HG03354 (cell line): Measurements from ENCODE around the gene CAMSAP2.
A peak's percentile ranks its signal among the peaks of the same experiment; 100 is the strongest.

Experiments
- ATAC-seq: cut with Tn5 transposase; IDR thresholded peaks from one replicate; pipeline ENCODE4 v1.9.1; 2021; ENCODE audit warnings: mild to moderate bottlenecking; ENCODE audit not compliant: unreplicated experiment, poor library complexity, severe bottlenecking

The CAMSAP2 gene

DNA sequence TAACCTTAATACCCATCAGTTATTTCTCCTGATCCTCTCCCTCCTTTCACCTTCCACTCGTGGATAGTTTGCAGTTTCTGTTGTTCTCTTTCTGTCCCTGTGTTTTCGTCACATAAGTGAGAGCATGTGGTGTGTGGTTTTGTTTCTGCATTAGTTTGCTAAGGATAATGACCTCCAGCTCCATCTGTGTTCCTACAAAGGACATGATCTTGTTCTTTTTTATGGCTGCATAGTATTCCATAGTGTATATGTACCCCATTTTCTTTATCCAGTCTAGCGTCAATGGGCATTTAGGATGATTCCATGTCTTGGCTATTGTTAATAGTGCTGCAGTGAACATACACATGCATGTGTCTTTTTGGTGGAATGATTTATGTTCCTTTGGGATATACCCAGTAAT, 97.5 kb downstream of the CAMSAP2 start:
- no peak for ATAC-seq

DNA sequence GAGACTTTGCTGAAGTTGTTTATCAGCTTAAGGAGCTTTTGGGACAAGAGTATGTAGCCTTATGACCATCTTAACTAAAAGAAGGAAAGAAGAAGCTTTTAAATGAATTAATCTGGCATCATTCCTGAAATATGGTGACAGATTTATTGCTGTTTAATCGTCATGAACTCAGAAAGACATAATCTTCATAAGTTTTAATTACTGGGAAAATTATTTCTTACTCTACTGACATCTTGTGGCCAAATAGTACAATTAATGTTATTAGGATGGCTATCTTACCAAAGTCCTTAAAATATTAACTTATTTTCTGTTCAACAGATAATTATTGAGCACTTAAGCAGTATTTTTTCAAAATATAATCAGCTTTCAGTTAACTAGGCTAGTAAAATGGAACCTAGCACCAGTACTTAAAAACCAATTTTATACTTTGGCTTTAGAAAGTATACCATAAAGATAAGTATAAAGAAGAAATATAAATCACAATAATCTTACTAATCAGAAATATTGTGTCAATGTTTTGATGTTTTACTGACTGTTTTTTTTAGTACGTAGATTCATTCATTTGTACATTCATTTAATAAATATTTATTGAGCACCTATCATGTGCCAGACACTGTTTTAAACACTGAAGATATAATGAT, 99.4 kb downstream of the CAMSAP2 start:
- ATAC-seq: no peak

DNA sequence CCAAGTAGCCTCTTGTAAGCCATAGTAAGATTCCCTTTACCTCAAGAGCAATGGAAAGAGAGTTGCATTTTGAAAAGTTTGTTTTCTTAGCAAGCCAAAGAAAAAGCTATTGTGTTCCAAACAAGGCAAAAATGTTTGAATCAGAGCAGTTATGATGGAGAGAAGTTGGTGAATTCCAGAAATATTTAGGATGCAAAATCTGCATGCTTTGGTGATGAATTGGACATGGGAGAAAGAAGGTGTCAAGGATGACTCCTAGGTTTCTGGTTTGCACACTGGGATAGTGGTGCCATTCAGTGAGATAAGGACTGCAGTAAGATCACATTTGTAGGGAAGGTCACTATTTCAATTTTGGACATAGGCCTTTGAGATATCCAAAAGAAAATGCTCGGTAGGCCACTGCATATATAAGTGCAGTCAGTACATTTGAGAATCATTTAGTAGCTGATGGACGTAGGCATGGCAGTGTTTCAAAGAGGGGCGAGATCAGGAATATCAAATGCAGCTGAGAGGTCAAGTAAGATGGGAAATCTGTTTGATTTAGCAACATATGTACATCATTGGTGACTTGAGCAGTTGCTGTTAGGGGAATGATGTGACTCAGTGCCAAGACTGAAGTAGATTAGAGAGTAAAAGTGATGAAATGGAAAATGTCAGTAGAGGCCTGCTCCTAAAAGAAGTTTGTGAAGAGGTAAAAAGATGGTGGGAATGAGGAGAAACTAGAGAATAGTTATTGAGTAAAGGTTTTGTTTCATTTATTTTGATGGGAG, 100.2 kb downstream of the CAMSAP2 start:
- no peak for ATAC-seq

GRCh38 chr1:200845360-200845759, 106.7 kb downstream of the CAMSAP2 start:
- no peak for ATAC-seq

DNA sequence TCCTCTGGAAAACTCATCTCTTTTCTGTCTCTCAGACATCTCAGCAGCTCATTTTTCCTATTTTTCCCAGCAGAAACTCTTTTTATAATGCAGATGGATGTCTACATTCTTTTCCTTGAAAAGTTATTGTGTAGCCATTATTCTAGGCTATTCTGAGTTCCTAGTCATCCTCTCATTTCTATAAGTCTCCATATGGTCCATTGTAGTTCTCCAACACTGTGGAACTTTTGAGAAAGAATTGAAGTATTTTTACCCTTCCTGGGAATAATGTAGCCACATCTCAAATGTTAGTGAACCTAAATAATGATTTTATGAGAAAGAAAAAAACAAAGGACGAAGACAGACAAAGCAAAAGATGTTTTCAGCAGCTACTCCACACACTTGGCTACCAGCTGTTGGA, 107.7 kb downstream of the CAMSAP2 start:
- ATAC-seq: no peak

DNA sequence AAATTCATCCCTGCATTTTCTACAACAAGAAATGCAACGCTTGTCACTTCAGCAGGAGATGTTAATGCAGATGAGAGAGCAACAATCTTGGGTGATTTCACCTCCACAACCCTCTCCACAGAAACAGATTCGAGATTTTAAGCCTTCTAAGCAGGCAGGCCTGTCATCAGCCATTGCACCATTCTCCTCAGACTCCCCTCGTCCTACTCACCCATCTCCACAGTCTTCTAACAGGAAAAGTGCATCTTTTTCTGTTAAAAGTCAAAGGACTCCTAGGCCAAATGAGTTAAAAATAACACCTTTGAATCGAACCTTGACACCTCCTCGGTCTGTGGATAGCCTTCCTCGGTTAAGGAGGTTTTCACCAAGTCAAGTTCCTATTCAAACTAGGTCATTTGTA, 110.7 kb downstream of the CAMSAP2 start:
- ATAC-seq: no peak

DNA sequence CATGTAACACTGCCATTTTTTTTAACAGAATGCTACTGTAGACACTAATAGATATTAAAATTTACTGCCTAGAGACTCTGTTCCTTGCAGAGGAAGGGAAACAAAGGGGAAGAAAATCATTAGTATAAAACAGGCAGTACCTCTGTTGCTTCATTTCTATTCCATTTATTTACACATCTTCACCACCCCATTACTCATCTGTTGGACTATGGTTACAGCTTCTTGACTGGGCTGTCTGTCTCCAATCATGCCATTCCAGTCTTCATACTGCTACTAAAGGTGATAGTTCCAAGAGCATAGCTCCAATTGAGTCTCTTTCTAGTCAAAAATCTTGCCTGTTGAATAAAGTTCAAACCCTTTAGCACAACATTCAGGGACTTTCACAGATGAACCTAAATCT, 111.9 kb downstream of the CAMSAP2 start:
- no peak for ATAC-seq

GRCh38 chr1:200856716-200857357, 118.1 kb downstream of the CAMSAP2 start:
- ATAC-seq: no peak

DNA sequence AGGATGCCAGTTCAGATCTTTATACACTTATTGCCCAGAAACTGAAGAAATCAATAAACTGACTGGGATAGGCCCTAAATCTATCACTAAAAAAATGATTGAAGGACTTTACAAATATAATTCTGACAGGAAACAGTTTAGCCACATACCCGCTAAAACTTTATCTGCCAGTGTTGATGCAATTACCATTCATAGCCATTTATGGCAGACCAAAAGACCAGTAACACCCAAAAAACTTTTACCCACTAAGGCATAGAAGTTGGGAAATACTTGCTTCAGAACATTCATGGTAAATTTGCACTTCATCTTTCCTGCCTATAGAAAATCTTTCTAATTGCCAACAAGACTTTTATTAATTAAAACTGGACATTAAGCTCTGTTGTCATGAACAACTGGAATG, 119.1 kb downstream of the CAMSAP2 start:
- ATAC-seq: no peak

DNA sequence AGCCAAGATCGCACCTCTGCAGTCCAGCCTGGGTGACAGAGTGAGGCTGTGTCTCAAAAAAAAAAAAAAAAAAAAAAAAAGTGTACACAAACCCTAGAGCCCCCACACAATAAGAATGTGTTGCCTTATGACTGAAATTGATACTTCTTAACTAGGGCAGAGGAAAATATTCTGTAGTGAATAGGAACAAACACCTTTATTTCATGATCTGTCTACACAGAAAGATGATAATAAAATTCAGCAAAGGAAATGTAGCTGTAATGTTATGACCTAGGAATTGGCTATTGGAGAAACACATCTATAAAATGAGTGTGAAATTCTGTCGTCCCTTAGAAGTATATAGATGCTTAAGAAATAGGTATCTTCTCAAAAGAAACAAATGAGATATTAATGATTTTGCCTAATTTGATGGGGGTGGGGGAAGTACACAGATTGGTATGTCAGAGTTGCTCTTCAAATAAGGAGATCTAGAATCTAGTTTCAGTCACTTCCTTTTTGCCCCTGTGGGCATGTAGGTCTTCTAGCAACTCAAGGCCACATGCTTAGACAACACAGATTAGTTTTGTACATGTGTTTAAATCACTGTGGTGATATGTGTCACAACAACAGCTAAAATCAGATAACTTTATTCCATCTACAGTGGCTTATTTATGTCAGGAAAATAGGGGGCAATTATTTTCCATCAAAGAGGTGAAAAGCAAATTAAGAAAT, 123.4 kb downstream of the CAMSAP2 start:
- peak; percentile 28 for ATAC-seq

GRCh38 chr1:200862713-200863415, 124.2 kb downstream of the CAMSAP2 start:
- no peak for ATAC-seq

DNA sequence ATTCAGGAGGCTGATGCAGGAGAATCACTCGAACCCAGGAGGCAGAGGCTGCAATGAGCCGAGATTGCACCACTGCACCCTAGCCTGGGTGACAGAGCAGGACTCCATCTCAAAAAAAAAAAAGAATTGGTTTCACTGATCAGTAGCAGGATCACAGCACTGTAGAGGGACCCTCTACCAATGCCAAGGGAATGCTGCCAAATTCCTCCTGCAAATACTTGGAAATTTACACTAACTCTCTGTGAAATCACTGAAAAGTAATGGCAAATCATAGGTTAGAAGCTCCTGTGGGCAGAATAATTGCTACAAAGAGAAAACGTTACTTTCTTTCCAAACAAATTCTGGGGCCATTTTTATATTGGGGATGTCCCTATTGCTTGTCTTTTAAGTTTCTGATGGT, 127.4 kb downstream of the CAMSAP2 start:
- no peak for ATAC-seq

- ATAC-seq: peak; percentile 87
These were observed 127.8 kb downstream of the CAMSAP2 start for GRCh38 chr1:200866521-200866920.

GRCh38 chr1:200867018-200867811, 128.5 kb downstream of the CAMSAP2 start:
- peak; percentile 2 for ATAC-seq

DNA sequence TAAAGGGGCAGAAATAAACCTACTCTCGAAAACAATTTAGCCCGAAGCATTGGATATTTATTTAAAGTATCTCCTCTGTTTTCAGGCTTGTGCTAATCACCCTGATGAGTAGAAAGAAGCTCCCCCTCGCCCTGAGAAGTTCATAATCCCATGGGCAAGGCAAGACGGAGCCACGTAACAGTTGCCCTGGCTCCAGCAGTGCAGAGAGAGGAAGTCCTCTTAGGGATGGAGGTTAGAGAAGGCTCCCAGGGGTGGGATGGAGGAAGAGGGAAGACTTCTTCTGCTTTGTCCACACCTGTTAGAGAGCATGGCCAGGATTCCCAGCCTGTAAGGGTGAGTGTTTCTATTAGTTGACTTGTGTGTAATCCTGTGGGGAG, 130.7 kb downstream of the CAMSAP2 start:
- ATAC-seq: no peak

- peak; percentile 39 for ATAC-seq
These were observed 131.2 kb downstream of the CAMSAP2 start for GRCh38 chr1:200869753-200870391.

GRCh38 chr1:200872446-200873115, 133.9 kb downstream of the CAMSAP2 start, which contains the start of gene GPR25:
Gene GPR25, plus strand, starts transcription at chr1:200872981. Its CDS starts 57 bp downstream, at chr1:200873038.
- no peak for ATAC-seq

DNA sequence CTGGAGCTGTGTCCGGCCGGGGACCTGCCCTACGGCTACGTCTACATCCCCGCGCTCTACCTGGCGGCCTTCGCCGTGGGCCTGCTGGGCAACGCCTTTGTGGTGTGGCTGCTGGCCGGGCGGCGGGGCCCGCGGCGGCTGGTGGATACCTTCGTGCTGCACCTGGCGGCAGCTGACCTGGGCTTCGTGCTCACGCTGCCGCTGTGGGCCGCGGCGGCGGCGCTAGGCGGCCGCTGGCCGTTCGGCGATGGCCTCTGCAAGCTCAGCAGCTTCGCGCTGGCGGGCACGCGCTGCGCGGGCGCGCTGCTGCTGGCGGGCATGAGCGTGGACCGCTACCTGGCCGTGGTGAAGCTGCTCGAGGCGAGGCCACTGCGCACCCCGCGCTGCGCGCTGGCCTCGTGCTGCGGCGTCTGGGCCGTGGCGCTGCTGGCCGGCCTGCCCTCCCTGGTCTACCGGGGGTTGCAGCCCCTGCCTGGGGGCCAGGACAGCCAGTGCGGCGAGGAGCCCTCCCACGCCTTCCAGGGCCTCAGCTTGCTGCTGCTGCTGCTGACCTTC, 134.5 kb downstream of the CAMSAP2 start:
- no peak for ATAC-seq
